IMR-90 (cell line): ENCODE measurements around the gene OCSTAMP.

Source experiments
- BHLHE40 ChIP-seq: fragments of 150-350 bp; IDR thresholded peaks from 2 replicates; pipeline ENCODE4 v1.6.1; 2016; ENCODE audit warnings: mild to moderate bottlenecking, low read depth, low read length
- MAZ ChIP-seq: IDR thresholded peaks from 2 replicates; pipeline ENCODE4 v1.6.1; 2012; ENCODE audit warnings: low read depth, mild to moderate bottlenecking, low read length, improper control_type of control experiment, moderate library complexity, borderline replicate concordance
- POLR2A ChIP-seq: IDR thresholded peaks from 2 replicates; pipeline ENCODE4 v1.6.1; 2012; ENCODE audit warnings: mild to moderate bottlenecking, low read depth, low read length
- RAD21 ChIP-seq: IDR thresholded peaks from 2 replicates; pipeline ENCODE4 v1.6.1; 2012; ENCODE audit warnings: low read length, improper control_type of control experiment
- RFX5 ChIP-seq: IDR thresholded peaks from 2 replicates; pipeline ENCODE4 v1.8.0; 2012; ENCODE audit warnings: low read depth, mild to moderate bottlenecking, low read length, moderate library complexity
- SMC3 ChIP-seq: fragments of 150-350 bp; IDR thresholded peaks from 2 replicates; pipeline ENCODE4 v1.6.1; 2016; ENCODE audit warnings: low read depth, mild to moderate bottlenecking, antibody characterized with exemption, low read length, moderate library complexity
- TF ChIP-seq, protein P1 (sequence below): conservative IDR thresholded peaks from 2 replicates; pipeline ENCODE4 v1.5.1; 2012; ENCODE audit warnings: mild to moderate bottlenecking, low read depth, low read length, improper control_type of control experiment

DNA sequence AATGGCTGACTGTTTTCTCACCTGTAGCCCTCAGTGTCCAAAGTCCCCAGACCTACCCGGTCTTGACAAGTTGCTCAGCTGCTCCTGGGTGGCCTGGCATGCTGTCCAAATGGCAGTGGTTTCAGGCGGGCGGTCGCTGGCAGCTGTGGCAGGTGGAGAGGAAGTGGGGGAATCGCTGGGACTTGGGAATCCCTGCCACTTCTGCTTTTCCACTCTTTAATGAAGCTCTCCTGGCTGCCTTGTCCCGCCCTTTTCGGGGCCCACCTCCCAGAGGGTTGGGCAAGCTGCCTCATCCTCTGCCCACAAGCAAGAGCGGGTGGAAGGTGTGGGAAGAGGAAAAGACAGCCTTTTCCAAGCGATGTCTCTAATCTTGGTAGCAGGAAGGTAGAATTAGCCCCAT, at the start of gene OCSTAMP:
- TF ChIP-seq RAD21 = no peak
- no peak for TF ChIP-seq POLR2A
- TF ChIP-seq, protein P1, sequence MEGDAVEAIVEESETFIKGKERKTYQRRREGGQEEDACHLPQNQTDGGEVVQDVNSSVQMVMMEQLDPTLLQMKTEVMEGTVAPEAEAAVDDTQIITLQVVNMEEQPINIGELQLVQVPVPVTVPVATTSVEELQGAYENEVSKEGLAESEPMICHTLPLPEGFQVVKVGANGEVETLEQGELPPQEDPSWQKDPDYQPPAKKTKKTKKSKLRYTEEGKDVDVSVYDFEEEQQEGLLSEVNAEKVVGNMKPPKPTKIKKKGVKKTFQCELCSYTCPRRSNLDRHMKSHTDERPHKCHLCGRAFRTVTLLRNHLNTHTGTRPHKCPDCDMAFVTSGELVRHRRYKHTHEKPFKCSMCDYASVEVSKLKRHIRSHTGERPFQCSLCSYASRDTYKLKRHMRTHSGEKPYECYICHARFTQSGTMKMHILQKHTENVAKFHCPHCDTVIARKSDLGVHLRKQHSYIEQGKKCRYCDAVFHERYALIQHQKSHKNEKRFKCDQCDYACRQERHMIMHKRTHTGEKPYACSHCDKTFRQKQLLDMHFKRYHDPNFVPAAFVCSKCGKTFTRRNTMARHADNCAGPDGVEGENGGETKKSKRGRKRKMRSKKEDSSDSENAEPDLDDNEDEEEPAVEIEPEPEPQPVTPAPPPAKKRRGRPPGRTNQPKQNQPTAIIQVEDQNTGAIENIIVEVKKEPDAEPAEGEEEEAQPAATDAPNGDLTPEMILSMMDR = no peak
- TF ChIP-seq SMC3 = no peak
- TF ChIP-seq RFX5 = no peak
- TF ChIP-seq MAZ = no peak
- TF ChIP-seq BHLHE40 = no peak
